Measurements from ENCODE around the gene ASIC2.

Gene ASIC2

DNA sequence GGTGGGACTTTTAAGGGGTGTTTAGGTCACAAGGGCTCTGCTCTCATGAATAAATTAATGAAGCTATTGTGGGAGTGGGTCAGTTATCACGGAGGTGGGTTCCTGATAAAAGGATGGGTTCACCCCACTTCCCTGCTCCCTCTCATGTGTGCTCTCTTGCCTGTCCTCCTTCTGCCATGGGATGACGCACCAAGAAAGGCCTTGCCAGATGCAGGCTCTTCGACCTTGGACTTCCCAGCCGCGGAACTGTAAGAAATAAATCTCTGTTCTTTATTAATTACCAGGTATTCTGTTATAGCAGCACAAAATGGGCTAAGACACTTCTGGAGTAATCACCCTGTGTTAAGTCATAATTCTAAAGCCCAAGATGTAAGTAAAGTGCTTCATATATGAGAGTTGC lies 141.5 kb downstream of the ASIC2 start:
- no peak for DNase-seq

DNA sequence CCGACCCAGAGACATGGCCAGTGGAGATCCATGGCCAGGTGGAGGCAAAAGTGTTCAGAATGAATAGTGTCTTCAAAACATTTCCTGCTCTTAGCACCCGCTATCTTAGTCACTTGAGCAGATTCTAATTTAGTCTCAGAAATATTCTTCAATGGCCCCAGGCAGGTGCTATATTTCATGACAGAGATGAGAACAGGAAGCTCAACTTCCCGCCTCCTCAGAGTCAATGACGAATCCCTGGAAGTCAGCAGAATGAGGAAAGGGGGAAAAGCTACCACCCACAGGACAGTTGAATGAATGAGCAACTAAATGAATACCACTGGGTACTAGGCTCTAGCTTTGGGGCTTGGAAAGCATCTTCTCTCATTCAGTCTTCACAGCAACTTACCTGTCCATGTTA lies 147.2 kb downstream of the ASIC2 start:
- DNase-seq: no peak

DNA sequence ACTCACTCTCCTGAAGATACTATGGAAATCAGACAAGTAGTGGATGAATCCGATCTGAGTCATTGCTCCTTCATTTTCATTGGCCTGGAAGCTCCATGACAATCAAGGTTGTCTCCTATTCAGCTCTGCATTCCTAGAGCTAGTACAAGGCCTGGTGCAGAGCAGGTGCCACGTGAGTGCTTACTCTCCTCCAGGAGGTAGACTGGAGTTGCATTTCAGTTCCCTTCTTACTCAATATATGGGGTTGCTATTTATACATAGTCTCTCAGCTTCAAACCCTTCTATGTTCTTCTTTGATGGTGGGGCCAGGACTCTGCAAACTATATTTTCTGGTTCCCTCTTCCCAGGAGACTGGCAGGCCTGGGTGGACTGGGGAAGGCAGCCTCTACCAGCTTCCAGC lies 148.3 kb downstream of the ASIC2 start:
- no peak for DNase-seq

DNA sequence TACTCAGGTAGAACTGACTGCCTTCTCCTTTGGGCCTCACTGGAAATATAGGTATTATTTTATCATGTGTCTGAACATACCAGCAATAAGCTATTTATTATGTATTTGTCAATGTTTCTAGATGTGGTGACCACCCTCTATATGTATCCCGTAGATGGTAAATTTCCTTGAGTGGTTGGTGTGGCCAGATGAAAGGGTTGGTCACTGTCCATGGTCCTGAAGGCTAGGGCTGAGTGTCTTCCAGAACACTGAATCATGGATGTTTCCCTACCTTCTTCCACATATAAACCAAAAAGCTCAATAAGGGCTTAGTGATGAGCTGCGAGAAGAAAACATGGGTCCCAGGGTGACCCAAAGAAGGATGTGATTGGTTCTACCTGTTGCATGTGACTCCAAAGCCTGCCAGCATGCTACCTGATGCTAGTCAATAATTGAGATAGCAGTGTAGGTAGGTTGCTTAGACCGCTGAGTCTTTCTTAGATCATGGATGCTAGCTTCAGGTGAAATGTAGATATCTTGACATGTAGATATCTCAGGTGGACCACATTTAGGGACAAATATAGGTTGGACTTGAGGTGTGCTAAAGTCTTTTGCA lies 150.3 kb downstream of the ASIC2 start:
- DNase-seq: peak; percentile 39

DNA sequence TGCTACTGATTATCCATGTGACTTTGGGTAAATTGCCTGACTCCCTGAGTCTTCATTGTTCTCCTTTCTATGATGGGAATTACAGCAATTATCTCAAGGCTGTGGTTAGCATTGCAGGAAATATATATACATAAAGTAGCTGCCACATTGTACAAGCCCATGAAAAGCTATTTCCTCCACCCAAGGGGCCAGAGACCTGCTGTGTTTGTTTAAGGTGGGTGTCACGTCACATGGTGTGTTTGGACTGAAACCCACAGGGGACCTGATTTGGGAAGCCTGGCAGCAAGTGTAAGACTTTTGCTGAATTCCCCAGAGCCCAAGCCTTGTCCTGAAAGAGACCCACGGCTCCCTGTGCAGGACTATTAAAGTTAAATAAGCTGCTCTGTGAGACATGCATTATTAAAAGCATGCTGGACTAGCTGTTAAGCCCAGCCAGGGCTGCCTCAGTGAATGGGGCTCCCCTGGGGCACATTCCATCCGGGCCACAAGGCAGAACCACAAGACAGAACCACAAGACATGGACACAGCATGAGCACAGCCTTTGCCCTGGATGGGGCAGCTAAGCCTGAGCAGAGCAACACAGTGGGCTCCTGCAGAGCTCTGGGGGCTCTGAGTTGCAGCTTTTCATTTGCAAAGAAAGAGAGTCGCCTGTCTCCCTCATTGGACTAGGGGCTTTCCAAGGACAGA lies 152.5 kb downstream of the ASIC2 start:
- DNase-seq: no peak

DNA sequence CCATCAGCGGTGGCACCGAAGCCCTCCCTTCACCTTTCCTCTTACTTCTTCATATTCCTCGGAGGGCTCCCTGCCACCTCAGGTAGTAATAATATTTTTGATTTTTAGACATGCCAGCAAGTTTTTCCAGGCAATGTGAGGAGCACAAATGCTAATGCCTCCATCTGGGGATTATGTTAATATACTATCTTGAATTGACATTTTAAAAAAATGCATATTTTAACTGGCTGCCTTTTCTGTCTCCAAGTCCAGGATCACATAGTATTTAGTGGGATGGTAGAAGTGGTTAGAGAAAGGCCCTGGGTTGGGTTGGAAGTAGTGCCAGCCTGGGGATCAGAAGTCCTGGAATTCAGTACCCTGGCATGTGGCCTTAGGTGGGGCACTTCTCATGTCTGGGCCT lies 154.5 kb downstream of the ASIC2 start:
- no peak for DNase-seq

DNA sequence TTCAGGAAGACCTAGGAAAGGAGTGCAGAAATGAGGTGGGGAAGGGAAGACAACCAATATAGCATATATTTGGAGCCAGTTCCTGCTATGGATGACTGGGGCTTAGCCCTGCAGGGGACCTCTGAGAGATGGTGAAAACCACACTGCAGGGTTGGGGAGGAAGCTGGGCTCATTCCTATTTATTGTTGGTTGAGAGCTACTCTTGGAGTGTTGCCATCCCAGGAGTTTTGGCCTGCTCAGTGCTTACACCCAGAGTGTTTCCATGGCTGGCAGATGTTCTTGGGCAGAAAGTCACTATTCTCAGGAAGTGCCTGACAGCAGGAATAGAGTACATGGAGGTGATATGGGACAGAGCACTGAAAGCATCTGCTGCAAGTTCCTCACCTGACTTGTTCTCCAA lies 155.7 kb downstream of the ASIC2 start:
- DNase-seq: no peak

DNA sequence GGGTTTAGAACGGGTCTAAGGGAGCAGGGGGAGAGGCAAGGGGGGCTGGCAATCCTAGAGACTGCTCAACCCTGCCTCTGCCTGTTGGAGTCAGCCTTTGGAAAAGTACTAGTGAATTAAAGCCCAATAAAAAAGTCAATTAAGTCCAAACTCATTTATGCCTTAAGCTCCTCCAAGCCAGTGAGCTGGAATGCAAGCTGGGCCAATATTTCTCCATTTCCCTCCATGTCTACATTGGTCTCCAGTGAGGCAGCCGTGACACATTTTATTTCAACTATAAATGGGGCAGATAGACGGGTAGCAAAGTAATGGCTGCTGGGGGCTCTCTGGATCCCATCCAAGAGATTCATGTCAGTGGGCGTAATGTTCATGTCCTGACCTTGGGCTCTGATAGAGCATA lies 157.4 kb downstream of the ASIC2 start:
- DNase-seq: no peak

DNA sequence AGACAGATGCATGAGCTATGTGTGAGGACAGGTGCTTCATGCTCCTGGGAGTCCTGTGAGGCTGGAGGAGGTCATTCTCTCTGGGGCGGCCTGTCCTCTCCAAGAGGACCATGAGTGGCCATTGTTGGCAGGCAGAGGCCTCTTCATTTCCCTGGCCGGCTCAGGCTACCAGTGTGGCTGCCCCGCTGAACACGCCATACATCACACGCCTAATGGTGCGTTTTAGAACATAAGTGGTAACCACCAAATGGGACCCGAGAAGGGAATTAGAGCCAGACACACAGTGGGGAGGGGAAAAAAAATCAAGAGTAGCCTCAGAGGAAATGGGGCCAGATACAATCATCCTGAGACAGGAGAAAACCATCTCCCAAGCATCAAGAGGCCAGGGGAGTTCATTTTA lies 161.5 kb downstream of the ASIC2 start:
- no peak for DNase-seq

DNA sequence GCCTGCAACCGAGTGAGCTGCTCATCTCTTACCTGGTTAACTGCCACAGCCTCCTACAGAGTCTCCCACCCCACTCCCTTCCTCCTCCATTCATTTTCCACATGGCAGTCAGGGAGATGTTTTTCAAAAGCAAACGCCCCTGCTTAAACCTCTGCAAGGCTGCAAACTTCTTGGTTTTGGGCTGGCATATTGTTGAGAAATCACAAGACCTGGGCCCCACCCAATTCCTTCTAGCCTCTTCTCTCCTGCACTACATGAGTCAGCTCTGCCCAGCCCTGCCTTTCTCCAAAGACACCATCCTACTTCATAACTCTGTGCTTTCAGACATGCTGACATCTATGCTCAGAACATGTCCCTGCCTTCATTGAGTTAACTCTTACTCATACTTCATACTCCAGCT lies 165.4 kb downstream of the ASIC2 start:
- no peak for DNase-seq

DNA sequence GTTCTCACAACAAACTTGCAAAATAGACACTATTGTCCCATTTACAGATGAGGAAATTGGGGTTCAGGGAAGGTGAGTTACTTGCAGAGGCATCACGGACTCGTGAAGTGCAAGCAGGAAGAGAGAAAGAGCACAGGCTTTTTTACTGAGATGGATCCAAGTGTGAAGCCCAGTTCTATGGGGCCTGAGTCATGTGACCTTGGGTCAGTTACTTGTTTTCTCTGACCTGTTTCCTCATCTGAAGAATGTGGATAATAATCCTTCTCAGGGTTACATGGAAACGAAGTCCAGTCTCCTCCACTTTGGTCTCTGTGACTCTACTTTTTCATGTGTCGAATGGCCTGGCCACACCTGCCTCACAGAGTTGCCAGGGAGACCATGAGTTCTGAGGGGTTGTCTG lies 167.0 kb downstream of the ASIC2 start:
- no peak for DNase-seq

DNA sequence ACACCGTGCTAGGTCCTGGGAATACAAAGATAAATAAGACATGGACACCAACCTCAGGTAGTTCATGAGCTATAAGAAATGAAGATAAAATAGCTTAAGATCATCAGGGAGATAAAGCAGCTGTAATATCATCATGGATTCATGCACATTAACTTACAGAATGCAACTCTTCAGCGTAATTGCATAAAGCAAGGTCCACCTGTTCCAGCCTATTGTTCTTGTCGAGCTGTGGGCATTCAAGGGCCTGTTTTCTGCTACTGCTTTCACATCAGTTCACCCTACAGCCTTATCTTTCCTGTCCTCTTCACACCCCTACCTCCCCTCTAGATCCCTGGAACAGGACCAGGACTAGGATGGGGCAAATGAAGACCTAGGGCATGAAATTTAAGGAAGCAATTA lies 167.5 kb downstream of the ASIC2 start:
- DNase-seq: no peak

DNA sequence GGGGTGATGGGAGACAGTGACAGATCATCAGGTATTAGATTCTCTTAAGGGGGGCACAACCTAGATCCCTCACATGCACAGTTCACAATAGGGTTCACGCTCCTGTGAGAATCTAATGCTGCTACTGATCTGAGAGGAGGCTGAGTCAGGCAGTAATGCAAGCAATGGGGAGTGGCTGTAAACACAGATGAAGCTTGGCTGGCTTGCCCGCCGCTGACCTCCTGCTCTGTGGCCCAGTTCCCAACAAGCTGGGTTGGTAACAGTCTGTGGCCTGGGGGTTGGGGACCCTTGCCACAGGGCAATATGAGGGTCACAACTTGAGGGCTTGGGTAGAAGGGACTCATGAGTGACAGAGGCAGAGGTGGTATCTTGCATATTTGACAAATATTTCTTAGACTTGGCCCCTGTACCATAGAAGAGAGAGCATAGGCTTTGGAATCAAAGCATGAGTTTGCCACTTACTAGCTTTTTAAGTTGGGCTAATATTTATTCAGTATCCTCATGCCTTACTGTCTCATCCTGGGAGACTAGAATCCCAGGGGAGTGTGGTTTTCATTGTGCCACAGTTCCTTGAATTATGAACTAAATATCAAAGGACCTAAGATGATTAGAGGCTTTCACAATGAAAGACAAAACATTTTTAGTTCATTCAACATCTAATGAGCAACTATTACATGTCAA lies 168.1 kb downstream of the ASIC2 start:
- no peak for DNase-seq

DNA sequence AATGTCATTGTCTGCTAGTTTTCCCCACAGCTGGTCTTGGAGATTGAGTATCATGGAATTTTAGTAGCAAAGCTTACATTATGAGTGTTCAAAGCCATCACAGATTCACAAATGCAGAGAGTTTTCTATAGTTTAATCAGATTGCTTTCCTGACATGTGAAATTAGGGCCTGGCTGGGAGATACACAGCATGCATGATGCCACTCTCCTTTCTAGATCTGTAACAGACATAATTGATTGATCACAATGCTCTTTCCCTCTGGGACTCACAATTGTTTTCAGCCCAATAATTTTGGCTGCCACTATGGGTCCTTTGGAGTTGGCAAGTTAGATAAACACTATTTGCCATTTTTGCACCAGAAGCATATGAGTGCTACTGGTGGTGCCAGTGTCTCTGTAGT lies 168.9 kb downstream of the ASIC2 start:
- no peak for DNase-seq

DNA sequence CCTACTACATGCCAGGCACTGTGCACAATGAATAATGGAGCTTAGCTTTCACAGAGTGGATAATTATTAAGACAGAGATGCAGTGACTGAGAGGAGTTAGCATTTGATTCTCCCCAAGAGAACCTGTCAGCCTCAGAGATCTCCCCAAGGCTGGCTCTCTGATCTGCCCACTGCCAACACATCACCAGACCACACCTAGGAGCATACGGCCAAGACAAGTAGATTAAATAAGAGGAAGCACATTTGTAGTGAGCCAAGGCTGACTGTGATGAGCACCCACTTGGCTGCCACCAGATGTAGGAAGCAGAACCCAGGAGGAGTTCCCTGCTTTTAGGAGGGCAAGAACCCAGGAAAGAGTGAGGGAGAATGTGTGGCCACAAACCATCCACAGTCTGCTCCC lies 171.3 kb downstream of the ASIC2 start:
- no peak for DNase-seq

DNA sequence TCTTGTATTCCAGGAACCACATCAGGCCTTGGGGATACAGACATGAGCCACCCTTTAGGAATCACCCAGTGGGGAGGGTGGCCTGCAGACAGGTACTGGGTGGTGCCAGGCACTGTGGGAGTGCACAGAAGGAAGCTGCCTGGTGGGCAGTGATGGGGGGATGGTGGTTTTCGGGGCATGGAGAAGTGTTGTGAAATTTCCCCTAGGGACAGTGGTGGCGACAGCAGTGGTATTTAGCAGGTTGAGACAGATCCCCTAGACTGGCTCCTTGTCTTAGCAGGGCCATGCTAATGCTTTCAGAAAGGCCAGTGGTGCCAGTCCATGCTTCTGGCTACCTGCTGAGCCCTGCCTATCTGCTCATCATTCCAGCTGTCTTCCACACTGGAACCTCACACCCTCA lies 171.8 kb downstream of the ASIC2 start:
- DNase-seq: no peak

DNA sequence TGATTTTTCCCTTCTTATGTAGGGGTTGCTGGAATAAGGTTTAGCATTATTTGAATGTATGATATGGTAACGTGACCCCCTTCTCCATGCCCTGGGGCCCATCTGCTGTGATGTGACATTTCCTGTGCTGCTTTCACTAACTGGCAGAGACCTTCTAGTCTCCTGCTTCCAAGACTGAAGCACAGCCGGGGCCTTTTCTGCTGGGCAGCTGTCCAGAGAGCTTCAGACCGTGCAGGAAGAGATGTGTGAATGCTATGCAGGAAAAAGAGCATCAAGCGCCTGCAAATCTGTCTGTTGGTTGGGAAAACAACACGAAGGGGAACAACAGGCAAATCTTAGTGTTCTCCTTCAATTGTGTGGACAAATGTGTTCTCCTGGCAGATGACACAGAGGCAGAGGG lies 173.0 kb downstream of the ASIC2 start:
- DNase-seq: no peak

DNA sequence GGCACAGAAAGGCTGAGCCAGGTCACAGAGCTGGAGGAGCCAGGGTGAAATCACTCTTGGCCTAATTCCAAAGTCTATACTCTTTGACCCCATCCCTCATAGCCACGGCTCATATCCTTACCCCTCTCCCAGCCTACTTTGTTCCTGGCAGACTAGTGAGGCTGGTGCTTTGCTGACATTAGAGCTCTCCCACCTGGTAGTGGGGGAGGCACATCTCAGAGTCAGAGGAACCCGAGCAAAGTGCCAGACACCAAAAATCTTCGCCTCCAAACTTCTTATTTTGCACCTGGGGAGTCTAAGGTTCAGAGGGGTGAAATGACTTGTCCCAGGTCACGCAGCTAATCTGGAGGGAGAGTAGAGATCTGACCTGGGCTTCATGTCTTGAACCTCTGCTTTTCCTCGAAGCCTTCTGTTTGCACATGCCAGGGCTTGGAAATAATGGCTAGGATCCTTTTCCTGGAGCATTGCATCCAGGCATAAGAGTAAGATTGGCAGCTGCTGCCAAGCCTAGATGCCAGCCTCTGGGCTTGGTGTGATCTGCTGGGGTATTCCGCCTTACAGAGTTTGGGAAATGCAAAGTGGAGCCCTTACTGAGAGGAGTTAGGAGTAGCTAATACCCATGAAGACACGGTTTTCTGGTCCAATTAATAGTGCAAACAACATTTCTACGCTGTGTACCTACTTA lies 174.6 kb downstream of the ASIC2 start:
- no peak for DNase-seq

DNA sequence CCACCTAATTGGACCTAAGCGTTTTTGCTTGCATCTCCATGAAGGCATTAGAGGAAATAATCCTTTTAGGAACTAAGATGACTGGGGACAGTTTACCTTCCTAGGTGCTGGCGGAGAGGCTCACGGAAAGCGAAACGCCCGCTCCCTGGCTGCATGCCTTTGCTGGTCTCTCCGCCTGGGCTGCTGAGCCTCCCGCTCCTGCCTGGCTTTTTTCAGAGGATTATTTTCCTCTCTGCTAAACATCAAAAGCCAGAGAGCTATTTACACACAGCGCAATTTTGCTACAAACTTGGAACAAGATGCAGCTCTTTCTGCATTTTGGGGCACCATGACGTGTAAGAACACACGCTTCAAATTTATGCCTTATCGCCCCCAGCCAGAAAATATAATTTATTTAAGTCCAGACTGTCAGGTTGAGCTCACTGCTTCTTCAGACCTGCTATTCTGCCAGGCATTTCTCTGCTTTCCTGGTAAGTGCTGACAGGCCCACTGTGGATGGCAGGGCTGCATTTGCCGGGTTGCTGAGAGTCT lies 177.0 kb downstream of the ASIC2 start:
- DNase-seq: no peak

DNA sequence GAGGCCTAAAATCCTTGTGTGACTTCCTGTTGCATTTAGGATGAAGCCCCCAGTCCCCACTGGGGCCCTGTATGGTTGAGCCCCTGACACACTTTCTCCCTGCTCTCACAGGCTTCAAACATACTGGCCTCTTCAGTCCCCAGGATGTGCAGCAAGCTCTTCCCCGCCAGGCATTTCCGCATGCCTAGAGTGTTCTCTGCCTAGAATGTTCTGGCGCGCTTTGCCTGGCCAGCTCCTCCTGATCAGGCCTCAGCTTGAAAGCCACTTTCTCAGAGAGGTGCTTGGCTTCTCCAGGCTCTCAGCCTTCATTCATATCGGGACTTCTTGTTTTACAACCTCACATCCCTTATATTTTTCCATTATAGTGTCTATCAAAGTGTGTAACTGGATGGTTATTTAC lies 177.7 kb downstream of the ASIC2 start:
- DNase-seq: no peak

DNA sequence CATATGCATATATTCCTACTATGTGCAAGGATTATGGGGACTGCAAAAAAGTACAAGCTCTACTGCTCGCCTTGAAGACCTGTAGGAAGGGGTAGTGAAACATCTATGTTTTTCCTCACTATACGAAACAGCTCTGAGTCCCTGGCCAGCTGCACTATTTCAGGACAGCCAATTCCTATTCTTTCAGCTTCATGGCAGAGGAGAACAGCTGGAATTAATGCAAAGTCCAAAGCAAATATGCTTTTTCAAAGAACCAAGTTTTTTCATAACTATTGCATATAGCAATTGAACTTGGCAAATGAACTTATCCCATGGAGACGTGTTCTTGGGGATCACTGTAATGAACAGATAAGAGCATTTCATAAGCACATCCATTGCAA lies 179.1 kb downstream of the ASIC2 start:
- no peak for DNase-seq

DNA sequence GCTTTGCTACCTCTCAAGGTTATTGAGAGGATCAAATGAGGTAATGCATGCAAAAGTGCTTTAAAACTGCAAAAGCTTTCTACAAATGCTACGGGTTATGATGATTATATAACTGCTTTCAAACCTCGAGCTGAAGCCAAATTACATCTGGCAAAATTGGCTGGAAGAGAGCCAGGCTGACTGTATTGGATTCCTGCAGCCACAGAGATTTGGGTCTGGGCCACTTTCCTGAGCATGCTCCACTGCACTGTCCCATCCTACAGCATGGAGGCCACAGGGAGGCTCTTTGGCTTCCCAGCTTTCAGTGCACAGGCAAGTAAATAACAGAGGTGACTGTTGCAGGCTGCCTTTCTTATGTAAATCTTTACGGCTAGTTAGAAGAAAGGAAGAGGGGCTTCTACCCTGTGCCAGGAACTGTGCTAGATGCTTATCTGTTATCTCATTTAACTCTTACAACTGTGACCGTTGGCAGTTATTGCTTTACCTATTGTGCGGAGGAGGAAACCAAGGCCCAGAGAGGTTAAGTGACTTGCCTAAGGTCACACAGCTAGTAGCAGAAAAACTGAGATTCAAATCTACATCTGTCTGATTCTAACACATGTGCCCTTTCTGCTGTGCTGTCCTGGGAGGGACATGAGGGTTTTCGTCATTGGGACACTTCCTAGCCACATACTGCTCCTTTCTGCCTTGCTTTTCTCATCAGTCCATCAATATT lies 179.7 kb downstream of the ASIC2 start:
- no peak for DNase-seq

DNA sequence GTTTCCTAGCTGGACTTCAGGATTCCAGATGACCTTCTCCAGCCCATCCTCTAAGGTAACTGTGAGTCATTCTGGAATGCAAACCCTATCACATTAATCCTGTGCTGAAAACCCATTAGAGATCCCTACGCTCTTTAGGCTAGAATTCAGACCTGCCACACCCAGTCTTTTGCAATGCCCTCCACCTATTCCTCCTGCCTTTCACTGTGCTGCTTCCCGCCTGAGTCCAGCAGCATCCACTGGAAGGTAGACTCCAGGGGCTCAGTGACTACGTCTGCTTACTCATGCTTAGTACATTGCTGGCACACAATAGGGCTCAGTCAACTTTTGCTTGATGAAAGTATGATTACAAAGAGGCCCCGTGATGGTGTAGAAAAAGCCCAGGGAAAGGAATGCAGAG lies 180.3 kb downstream of the ASIC2 start:
- DNase-seq: no peak
